Measurements from ENCODE around the gene NR6A1.

Gene NR6A1

GRCh38 chr9:124475868-124476690 is 295.0 kb downstream of the NR6A1 start:
- TF ChIP-seq EZH2phosphoT487 (conservative IDR thresholded peaks at IDR 0.05; ENCODE audit: low read length) (no peak), CTCF (IDR thresholded peaks at IDR 0.05; ENCODE audit: insufficient read depth, low read length, poor library complexity, severe bottlenecking) (no peak)
- Histone ChIP-seq H3F3A (ENCODE audit: insufficient read depth) (no peaks in the 10 kb centered on the region), H3K4me3 (ENCODE audit: insufficient read depth, low read length, poor library complexity, severe bottlenecking) (no peak overlapping the region), H4K20me1 (ENCODE audit: low read depth, low read length) (no peaks in the 10 kb centered on the region), H3K36me3 (ENCODE audit: low read length) (no peaks in the 10 kb centered on the region), H3K9me3 (ENCODE audit: insufficient read depth, low read length) (no peaks in the 10 kb centered on the region), H2AFZ (ENCODE audit: low read depth, low read length, severe bottlenecking) (no peak overlapping the region), H3K27me3 (ENCODE audit: low read length) (no peaks in the 10 kb centered on the region), H3K9ac (ENCODE audit: low read length) (no peak overlapping the region), H3K4me2 (ENCODE audit: low read depth, low read length, poor library complexity, severe bottlenecking) (no peak overlapping the region), H3K79me2 (ENCODE audit: insufficient read depth, low read length) (no peaks in the 10 kb centered on the region), H3K9me2 (replicated peaks; ENCODE audit: insufficient read depth, low read length) (no peaks in the 10 kb centered on the region), H3K27ac (ENCODE audit: low read depth, low read length) (no peak overlapping the region)

GRCh38 chr9:124475158-124475867 is 295.8 kb downstream of the NR6A1 start:
- TF ChIP-seq EZH2phosphoT487 (conservative IDR thresholded peaks at IDR 0.05; ENCODE audit: low read length), result no peak
- TF ChIP-seq CTCF (IDR thresholded peaks at IDR 0.05; ENCODE audit: insufficient read depth, low read length, poor library complexity, severe bottlenecking), result no peak
- no peak overlapping the region for H3K9ac ChIP-seq (ENCODE audit: low read length)

GRCh38 chr9:124474151-124474550 is 297.0 kb downstream of the NR6A1 start:
- no peaks in the 10 kb centered on the region for H3F3A ChIP-seq (ENCODE audit: insufficient read depth)
- H3K9ac ChIP-seq (ENCODE audit: low read length), result no peak overlapping the region
- no peak overlapping the region for H3K27ac ChIP-seq (ENCODE audit: low read depth, low read length)
- H3K36me3 ChIP-seq (ENCODE audit: low read length), result no peaks in the 10 kb centered on the region
- H2AFZ ChIP-seq (ENCODE audit: low read depth, low read length, severe bottlenecking), result no peak overlapping the region
- no peaks in the 10 kb centered on the region for H3K9me2 ChIP-seq (replicated peaks; ENCODE audit: insufficient read depth, low read length)
- TF ChIP-seq CTCF (IDR thresholded peaks at IDR 0.05; ENCODE audit: insufficient read depth, low read length, poor library complexity, severe bottlenecking) (no peak), EZH2phosphoT487 (conservative IDR thresholded peaks at IDR 0.05; ENCODE audit: low read length) (no peak)
- H3K79me2 ChIP-seq (ENCODE audit: insufficient read depth, low read length), result no peaks in the 10 kb centered on the region
- no peaks in the 10 kb centered on the region for H4K20me1 ChIP-seq (ENCODE audit: low read depth, low read length)
- H3K4me3 ChIP-seq (ENCODE audit: insufficient read depth, low read length, poor library complexity, severe bottlenecking), result no peak overlapping the region
- H3K4me2 ChIP-seq (ENCODE audit: low read depth, low read length, poor library complexity, severe bottlenecking), result no peak overlapping the region
- H3K9me3 ChIP-seq (ENCODE audit: insufficient read depth, low read length), result no peaks in the 10 kb centered on the region
- H3K27me3 ChIP-seq (ENCODE audit: low read length), result no peaks in the 10 kb centered on the region

More at GRCh38 chr9:124475158-124475867, 295.8 kb downstream of the NR6A1 start:
- no peak overlapping the region for H3K4me3 ChIP-seq (ENCODE audit: insufficient read depth, low read length, poor library complexity, severe bottlenecking)
- H3K79me2 ChIP-seq (ENCODE audit: insufficient read depth, low read length), result no peaks in the 10 kb centered on the region
- no peak overlapping the region for H3K27ac ChIP-seq (ENCODE audit: low read depth, low read length)
- H4K20me1 ChIP-seq (ENCODE audit: low read depth, low read length), result no peaks in the 10 kb centered on the region
- H3K4me2 ChIP-seq (ENCODE audit: low read depth, low read length, poor library complexity, severe bottlenecking), result no peak overlapping the region
- H2AFZ ChIP-seq (ENCODE audit: low read depth, low read length, severe bottlenecking), result no peak overlapping the region
- H3K9me3 ChIP-seq (ENCODE audit: insufficient read depth, low read length), result no peaks in the 10 kb centered on the region
- H3F3A ChIP-seq (ENCODE audit: insufficient read depth), result no peaks in the 10 kb centered on the region
- H3K27me3 ChIP-seq (ENCODE audit: low read length), result no peaks in the 10 kb centered on the region
- no peaks in the 10 kb centered on the region for H3K36me3 ChIP-seq (ENCODE audit: low read length)
- H3K9me2 ChIP-seq (replicated peaks; ENCODE audit: insufficient read depth, low read length), result no peaks in the 10 kb centered on the region
